LNCaP clone FGC (cell line): Measurements from ENCODE around the gene SCN8A.

Source experiments
- DNase-seq: peaks from one replicate; pipeline ENCODE4 v3.0.0-alpha.2; 2011; ENCODE audit warnings: low read depth
- H3K4me3 ChIP-seq: 2 replicates; pipeline ENCODE4 v1.5.1; 2011; ENCODE audit warnings: mild to moderate bottlenecking, low read depth, low read length, control low read depth
- TF ChIP-seq, protein P1 (sequence below): IDR thresholded peaks from 2 replicates; pipeline ENCODE4 v1.5.1; 2012; ENCODE audit warnings: mild to moderate bottlenecking; ENCODE audit not compliant: control insufficient read depth, insufficient read depth; ENCODE audit errors: extremely low read depth

SCN8A gene

GRCh38 chr12:51763743-51764142 is 172.7 kb downstream of the SCN8A start:
- H3K4me3 ChIP-seq: no peak overlapping the region
- no peak for DNase-seq
- TF ChIP-seq, protein P1, sequence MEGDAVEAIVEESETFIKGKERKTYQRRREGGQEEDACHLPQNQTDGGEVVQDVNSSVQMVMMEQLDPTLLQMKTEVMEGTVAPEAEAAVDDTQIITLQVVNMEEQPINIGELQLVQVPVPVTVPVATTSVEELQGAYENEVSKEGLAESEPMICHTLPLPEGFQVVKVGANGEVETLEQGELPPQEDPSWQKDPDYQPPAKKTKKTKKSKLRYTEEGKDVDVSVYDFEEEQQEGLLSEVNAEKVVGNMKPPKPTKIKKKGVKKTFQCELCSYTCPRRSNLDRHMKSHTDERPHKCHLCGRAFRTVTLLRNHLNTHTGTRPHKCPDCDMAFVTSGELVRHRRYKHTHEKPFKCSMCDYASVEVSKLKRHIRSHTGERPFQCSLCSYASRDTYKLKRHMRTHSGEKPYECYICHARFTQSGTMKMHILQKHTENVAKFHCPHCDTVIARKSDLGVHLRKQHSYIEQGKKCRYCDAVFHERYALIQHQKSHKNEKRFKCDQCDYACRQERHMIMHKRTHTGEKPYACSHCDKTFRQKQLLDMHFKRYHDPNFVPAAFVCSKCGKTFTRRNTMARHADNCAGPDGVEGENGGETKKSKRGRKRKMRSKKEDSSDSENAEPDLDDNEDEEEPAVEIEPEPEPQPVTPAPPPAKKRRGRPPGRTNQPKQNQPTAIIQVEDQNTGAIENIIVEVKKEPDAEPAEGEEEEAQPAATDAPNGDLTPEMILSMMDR: no peak

DNA sequence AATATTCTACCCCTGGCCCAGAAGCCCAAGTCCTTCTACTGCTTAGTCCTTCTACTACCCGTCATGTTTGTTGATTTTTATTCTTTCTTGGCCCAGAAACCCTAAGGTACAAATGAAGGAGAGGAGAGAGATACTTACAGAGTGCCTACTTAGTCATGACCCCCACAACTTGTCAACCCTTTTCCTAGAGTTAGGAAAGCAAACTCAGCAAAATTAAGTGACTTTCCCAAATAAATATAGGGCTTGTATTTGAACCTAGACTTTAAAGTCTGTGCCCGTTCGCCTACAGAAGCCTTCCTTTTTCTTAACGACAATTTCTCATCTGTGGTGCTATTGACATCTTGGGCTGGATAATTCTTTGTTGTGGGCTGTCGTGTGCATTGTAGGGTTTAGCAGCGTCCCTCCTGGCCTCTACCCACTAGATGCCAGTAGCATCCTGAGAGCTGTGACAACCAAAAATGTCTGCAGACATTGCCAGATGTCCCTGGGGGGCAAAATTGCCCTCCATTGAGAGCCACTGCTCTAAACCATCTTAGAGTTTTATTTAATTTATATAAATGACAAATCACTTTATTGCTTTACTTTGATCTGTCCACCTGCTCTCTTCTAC is 175.1 kb downstream of the SCN8A start:
- no peak for DNase-seq
- TF ChIP-seq, protein P1: no peak
- no peak overlapping the region for H3K4me3 ChIP-seq

- no peak for DNase-seq
- H3K4me3 ChIP-seq: no peak overlapping the region
- TF ChIP-seq, protein P1: no peak
Observed at GRCh38 chr12:51771008-51771407, 180.0 kb downstream of the SCN8A start.

- TF ChIP-seq, protein P1: no peak
- DNase-seq: no peak
- no peak overlapping the region for H3K4me3 ChIP-seq
Observed at GRCh38 chr12:51773145-51773869, 182.3 kb downstream of the SCN8A start.

DNA sequence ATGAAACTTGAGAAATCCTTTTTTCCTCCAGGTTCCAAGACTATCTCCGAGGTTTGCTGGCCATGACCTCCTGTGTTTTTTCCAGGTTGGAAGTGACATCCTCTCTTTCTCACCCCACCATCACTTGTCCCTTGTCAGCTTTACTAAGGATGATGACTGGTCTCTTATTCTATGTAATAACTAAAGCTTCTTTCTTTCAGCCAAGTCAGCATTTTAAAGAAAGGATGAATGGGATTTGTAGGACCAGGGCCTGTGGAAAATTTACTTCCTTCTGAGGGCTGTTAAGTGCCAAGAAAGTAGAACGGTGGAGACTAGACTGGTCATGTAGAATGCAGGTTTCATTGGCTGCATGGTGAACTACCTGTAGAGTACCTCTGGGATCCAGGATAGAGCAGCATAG is 183.9 kb downstream of the SCN8A start:
- TF ChIP-seq, protein P1: no peak
- no peak for DNase-seq
- H3K4me3 ChIP-seq: no peak overlapping the region

- no peak for DNase-seq
- TF ChIP-seq, protein P1: no peak
- H3K4me3 ChIP-seq: no peak overlapping the region
Observed at GRCh38 chr12:51777457-51777856, 186.4 kb downstream of the SCN8A start.
